ENCODE results near the gene PLXDC2. TPM values are rescaled to one million over a fixed set of nuclear protein-coding genes. Genes with fewer than 3 reads are reported as not detected.

Gene PLXDC2
- total RNA-seq, 1 experiment from 2014 or later: 38.7 TPM

DNA sequence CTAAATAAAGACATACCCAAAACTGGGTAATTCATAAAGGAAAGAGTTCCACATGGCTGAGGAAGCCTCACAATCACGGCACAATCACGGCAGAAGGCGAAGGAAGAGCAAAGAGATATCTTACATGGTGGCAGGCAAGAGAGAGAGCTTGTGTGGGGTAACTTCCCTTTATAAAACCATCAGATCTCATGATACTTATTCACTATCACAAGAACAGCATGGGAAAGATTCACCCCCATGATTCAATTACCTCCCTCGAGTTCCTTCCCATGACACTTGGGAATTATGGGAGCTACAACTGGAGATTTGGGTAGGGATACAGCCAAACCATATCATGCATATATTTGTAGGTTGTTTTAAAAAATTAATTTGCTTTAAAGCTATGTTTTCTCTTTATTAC lies 217.2 kb downstream of the PLXDC2 start:
- H3K56ac ChIP-seq (ENCODE audit: insufficient read length, low read depth, low read length): no peak overlapping the region
- H3K14ac ChIP-seq (ENCODE audit: insufficient read depth, low read length): no peak overlapping the region
- Mint-ChIP-seq H3K27ac (no peak overlapping the region), H3K36me3 (ENCODE audit: insufficient read depth in 1 of 3, low read depth in 3 of 3) (no peaks in the 10 kb centered on the region; a peak in 1 of 7 replicates), H3K9me3 (no peaks in the 10 kb centered on the region; a peak in 1 of 5 replicates), H3K4me1 (peaks cover 18 to 27% of the 10 kb centered on the region in 2 experiments), H3K27me3 (ENCODE audit: low read depth) (no peaks in the 10 kb centered on the region), H3K4me3 (no peak overlapping the region)
- peaks cover 1% of the 10 kb centered on the region; the same call in 1 of the 2 replicates for H3K79me2 ChIP-seq (ENCODE audit: insufficient read depth, low read length)
- no peak overlapping the region for H2AFZ ChIP-seq (ENCODE audit: low read length)
- H3K9me3 ChIP-seq (ENCODE audit: control insufficient read depth, low read depth, low read length): no peaks in the 10 kb centered on the region
- no peak overlapping the region for H2BK20ac ChIP-seq (ENCODE audit: low read depth, low read length, poor library complexity, severe bottlenecking)
- no peak overlapping the region for H3K4ac ChIP-seq (ENCODE audit: low read depth, low read length)
- no peak overlapping the region for H3T11ph ChIP-seq (ENCODE audit: low read length)
- DNase-seq: no peak
- no peak overlapping the region for H3K18ac ChIP-seq (ENCODE audit: insufficient read length, low read depth, low read length)
- H2AK5ac ChIP-seq (ENCODE audit: insufficient read length, low read length): no peak overlapping the region
- H4K91ac ChIP-seq (ENCODE audit: insufficient read length, low read depth, low read length): no peak overlapping the region
- no peak overlapping the region for H3K9ac ChIP-seq (ENCODE audit: extremely low read depth, insufficient read length, low read length)
- peaks cover 4% of the 10 kb centered on the region; the same call in 1 of the 2 replicates for H3K4me1 ChIP-seq (ENCODE audit: insufficient read depth, low read length)
- no peak overlapping the region for H2BK12ac ChIP-seq (ENCODE audit: insufficient read length, low read depth, low read length)
- no peaks in the 10 kb centered on the region for H4K20me1 ChIP-seq (ENCODE audit: control insufficient read depth, insufficient read depth, insufficient read length)
- H3K23ac ChIP-seq (ENCODE audit: insufficient read length, low read depth, low read length): no peak overlapping the region
- H2BK15ac ChIP-seq (ENCODE audit: low read depth, low read length): no peak overlapping the region
- no peaks in the 10 kb centered on the region for H3K27me3 ChIP-seq (ENCODE audit: insufficient read depth, low read length)
- no peaks in the 10 kb centered on the region for H3K23me2 ChIP-seq (ENCODE audit: insufficient read length, low read depth, low read length, poor library complexity, severe bottlenecking)
- no peak overlapping the region for H2BK5ac ChIP-seq (ENCODE audit: insufficient read length, low read length)
- no peak overlapping the region for H2BK120ac ChIP-seq (ENCODE audit: low read depth, low read length, poor library complexity, severe bottlenecking)
- no peak overlapping the region for H3K27ac ChIP-seq (ENCODE audit: insufficient read length, low read depth, low read length)
- no peak overlapping the region for H4K5ac ChIP-seq (ENCODE audit: insufficient read length, low read depth, low read length)
- no peak overlapping the region for H4K8ac ChIP-seq (replicated peaks; ENCODE audit: insufficient read length, low read depth, low read length)
- peaks cover 3% of the 10 kb centered on the region for H3K79me1 ChIP-seq (ENCODE audit: insufficient read depth, low read depth, low read length, poor library complexity, severe bottlenecking)
- H3K4me2 ChIP-seq (ENCODE audit: insufficient read depth, insufficient read length, low read length): no peak overlapping the region
- no peak for TF ChIP-seq CTCF (conservative IDR thresholded peaks at IDR 0.05)
- WGBS (ENCODE audit: extremely low coverage, insufficient read length, low lambda C conversion rate): no CpG with 5 or more reads among the region's 4 CpGs

Data from H9 (cell line).